ENCODE measurements around the gene SRD5A1.

SRD5A1 gene

GRCh38 chr5:6682239-6682638, 49.0 kb downstream of the SRD5A1 start:
- DNase-seq (ENCODE audit: low read depth, low spot score): no peak
- TF ChIP-seq ZNF274 (IDR thresholded peaks at IDR 0.05; ENCODE audit: low read depth, low read length) (no peak), SUZ12 (IDR thresholded peaks at IDR 0.05; ENCODE audit: extremely low read depth, insufficient read depth, insufficient read length) (no peak), YY1 (IDR thresholded peaks at IDR 0.05; ENCODE audit: insufficient read depth, insufficient read length) (no peak)
- no peaks in the 10 kb centered on the region for H3K36me3 ChIP-seq (ENCODE audit: insufficient read depth, insufficient read length, low read length)

GRCh38 chr5:6683241-6683640, 50.0 kb downstream of the SRD5A1 start:
- H3K27me3 ChIP-seq (ENCODE audit: insufficient read depth, insufficient read length): peaks cover 29% of the 10 kb centered on the region
- H3K9me3 ChIP-seq (ENCODE audit: insufficient read depth, low read length): no peaks in the 10 kb centered on the region
- no peak overlapping the region for H3K4me3 ChIP-seq (ENCODE audit: insufficient read length, low read depth)
- no peak overlapping the region for H3K9ac ChIP-seq (ENCODE audit: insufficient read length, low read depth)
- no peaks in the 10 kb centered on the region for H3K36me3 ChIP-seq (ENCODE audit: insufficient read depth, insufficient read length, low read length)
- no peaks in the 10 kb centered on the region for H3K4me1 ChIP-seq (ENCODE audit: insufficient read depth, insufficient read length)
- TF ChIP-seq ZNF274 (IDR thresholded peaks at IDR 0.05; ENCODE audit: low read depth, low read length) (no peak), YY1 (IDR thresholded peaks at IDR 0.05; ENCODE audit: insufficient read depth, insufficient read length) (no peak), SUZ12 (IDR thresholded peaks at IDR 0.05; ENCODE audit: extremely low read depth, insufficient read depth, insufficient read length) (no peak)
- DNase-seq (ENCODE audit: low read depth, low spot score): no peak

More at GRCh38 chr5:6682239-6682638, 49.0 kb downstream of the SRD5A1 start:
- no peaks in the 10 kb centered on the region for H3K4me1 ChIP-seq (ENCODE audit: insufficient read depth, insufficient read length)
- H3K4me3 ChIP-seq (ENCODE audit: insufficient read length, low read depth): no peak overlapping the region
- H3K9me3 ChIP-seq (ENCODE audit: insufficient read depth, low read length): no peaks in the 10 kb centered on the region
- H3K9ac ChIP-seq (ENCODE audit: insufficient read length, low read depth): no peak overlapping the region
- peaks cover 19% of the 10 kb centered on the region for H3K27me3 ChIP-seq (ENCODE audit: insufficient read depth, insufficient read length)

DNA sequence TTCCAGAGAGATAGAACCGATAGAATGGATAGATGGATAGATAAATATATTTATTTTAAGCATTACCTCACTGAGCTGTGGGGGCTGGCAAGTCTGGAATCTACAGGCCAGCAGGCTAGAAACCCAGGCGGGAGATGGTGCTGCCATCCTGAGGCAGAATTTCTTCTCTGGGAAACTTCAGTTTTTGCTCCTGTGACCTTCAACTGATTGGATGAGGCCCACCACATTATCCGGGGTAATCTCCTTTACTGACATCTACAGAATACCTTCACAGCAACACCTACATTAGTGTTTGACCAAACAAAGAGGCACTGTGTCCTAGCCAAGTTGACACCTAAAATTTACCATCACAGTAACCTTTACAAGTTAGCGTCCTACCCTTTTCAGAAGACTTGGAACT, 50.8 kb downstream of the SRD5A1 start:
- TF ChIP-seq ZNF274 (IDR thresholded peaks at IDR 0.05; ENCODE audit: low read depth, low read length): no peak
- Histone ChIP-seq H3K27me3 (ENCODE audit: insufficient read depth, insufficient read length) (peaks cover 34% of the 10 kb centered on the region), H3K36me3 (ENCODE audit: insufficient read depth, insufficient read length, low read length) (no peaks in the 10 kb centered on the region), H3K9me3 (ENCODE audit: insufficient read depth, low read length) (no peaks in the 10 kb centered on the region), H3K9ac (ENCODE audit: insufficient read length, low read depth) (no peak overlapping the region), H3K4me1 (ENCODE audit: insufficient read depth, insufficient read length) (no peaks in the 10 kb centered on the region), H3K4me3 (ENCODE audit: insufficient read length, low read depth) (no peak overlapping the region)
- no peak for DNase-seq (ENCODE audit: low read depth, low spot score)

DNA sequence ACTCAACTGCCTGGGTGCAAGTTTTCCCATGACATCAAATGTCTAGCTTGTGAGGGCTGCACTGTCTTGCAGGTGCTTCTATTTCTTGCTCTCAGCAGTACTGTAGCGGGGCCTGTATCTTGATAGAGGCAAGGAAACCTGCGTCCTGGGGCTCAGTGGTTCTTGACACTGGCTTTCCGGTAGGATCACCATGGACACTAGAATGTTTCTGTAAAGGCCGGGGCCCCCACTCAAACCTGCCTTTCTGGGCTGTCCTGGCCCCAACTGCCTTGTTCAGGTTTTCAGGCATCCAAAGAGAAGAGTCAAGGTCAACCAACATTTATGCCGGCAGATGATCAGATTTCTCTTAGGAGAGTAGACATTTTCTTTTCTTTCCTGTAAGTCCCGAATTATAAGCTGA, 53.3 kb downstream of the SRD5A1 start:
- no peak overlapping the region for H3K4me3 ChIP-seq (ENCODE audit: insufficient read length, low read depth)

DNA sequence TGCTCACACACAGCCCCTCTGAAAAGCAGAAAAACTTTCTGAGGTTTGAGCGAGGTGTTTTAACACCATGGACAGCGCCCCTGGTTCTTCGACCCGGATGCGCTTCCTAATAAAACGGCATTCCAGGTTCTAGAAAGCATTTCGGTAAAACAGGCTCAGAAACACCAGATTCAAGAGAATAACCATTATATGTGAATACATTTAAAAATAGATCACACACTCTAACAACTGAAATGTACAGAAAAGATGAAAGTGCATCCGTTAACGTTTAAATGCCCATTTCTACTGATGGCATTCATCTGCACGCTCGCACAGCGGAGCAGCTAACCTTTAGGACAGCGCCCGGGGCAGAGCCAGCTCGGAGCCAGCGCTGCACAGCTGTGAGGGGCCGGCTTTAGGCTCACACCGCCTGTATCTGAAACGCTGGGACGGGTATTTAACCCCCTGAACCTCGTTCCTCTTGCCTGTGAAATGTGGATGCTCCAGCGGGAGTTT, 53.7 kb downstream of the SRD5A1 start:
- Histone ChIP-seq H3K4me3 (ENCODE audit: insufficient read length, low read depth) (peak overlapping the region; percentile 9), H3K9me3 (ENCODE audit: insufficient read depth, low read length) (no peaks in the 10 kb centered on the region), H3K4me1 (ENCODE audit: insufficient read depth, insufficient read length) (no peaks in the 10 kb centered on the region), H3K36me3 (ENCODE audit: insufficient read depth, insufficient read length, low read length) (no peaks in the 10 kb centered on the region), H3K27me3 (ENCODE audit: insufficient read depth, insufficient read length) (peaks cover 34% of the 10 kb centered on the region), H3K9ac (ENCODE audit: insufficient read length, low read depth) (peak overlapping the region; percentile 10)
- TF ChIP-seq SUZ12 (IDR thresholded peaks at IDR 0.05; ENCODE audit: extremely low read depth, insufficient read depth, insufficient read length): no peak
- no peak for TF ChIP-seq YY1 (IDR thresholded peaks at IDR 0.05; ENCODE audit: insufficient read depth, insufficient read length)
- TF ChIP-seq ZNF274 (IDR thresholded peaks at IDR 0.05; ENCODE audit: low read depth, low read length): no peak
- peak; percentile 36 for DNase-seq (ENCODE audit: low read depth, low spot score)

More for the DNA sequence above, 53.3 kb downstream of the SRD5A1 start:
- Histone ChIP-seq H3K27me3 (ENCODE audit: insufficient read depth, insufficient read length) (peaks cover 34% of the 10 kb centered on the region), H3K4me1 (ENCODE audit: insufficient read depth, insufficient read length) (no peaks in the 10 kb centered on the region), H3K36me3 (ENCODE audit: insufficient read depth, insufficient read length, low read length) (no peaks in the 10 kb centered on the region), H3K9me3 (ENCODE audit: insufficient read depth, low read length) (no peaks in the 10 kb centered on the region), H3K9ac (ENCODE audit: insufficient read length, low read depth) (no peak overlapping the region)
- DNase-seq (ENCODE audit: low read depth, low spot score): no peak
- TF ChIP-seq YY1 (IDR thresholded peaks at IDR 0.05; ENCODE audit: insufficient read depth, insufficient read length): no peak
- TF ChIP-seq SUZ12 (IDR thresholded peaks at IDR 0.05; ENCODE audit: extremely low read depth, insufficient read depth, insufficient read length): no peak
- no peak for TF ChIP-seq ZNF274 (IDR thresholded peaks at IDR 0.05; ENCODE audit: low read depth, low read length)

- Histone ChIP-seq H3K4me3 (ENCODE audit: insufficient read length, low read depth) (no peak overlapping the region), H3K9ac (ENCODE audit: insufficient read length, low read depth) (peak overlapping the region; percentile 10), H3K27me3 (ENCODE audit: insufficient read depth, insufficient read length) (peaks cover 34% of the 10 kb centered on the region), H3K9me3 (ENCODE audit: insufficient read depth, low read length) (no peaks in the 10 kb centered on the region), H3K4me1 (ENCODE audit: insufficient read depth, insufficient read length) (no peaks in the 10 kb centered on the region), H3K36me3 (ENCODE audit: insufficient read depth, insufficient read length, low read length) (no peaks in the 10 kb centered on the region)
- TF ChIP-seq SUZ12 (IDR thresholded peaks at IDR 0.05; ENCODE audit: extremely low read depth, insufficient read depth, insufficient read length) (no peak), YY1 (IDR thresholded peaks at IDR 0.05; ENCODE audit: insufficient read depth, insufficient read length) (no peak), ZNF274 (IDR thresholded peaks at IDR 0.05; ENCODE audit: low read depth, low read length) (no peak)
- DNase-seq (ENCODE audit: low read depth, low spot score): no peak
These were observed 54.3 kb downstream of the SRD5A1 start for GRCh38 chr5:6687505-6687904.

GRCh38 chr5:6692906-6693305, 59.7 kb downstream of the SRD5A1 start:
- DNase-seq (ENCODE audit: low read depth, low spot score): no peak
- H3K4me3 ChIP-seq (ENCODE audit: insufficient read length, low read depth): no peak overlapping the region
- H3K36me3 ChIP-seq (ENCODE audit: insufficient read depth, insufficient read length, low read length): no peaks in the 10 kb centered on the region
- no peak for TF ChIP-seq YY1 (IDR thresholded peaks at IDR 0.05; ENCODE audit: insufficient read depth, insufficient read length)
- no peak for TF ChIP-seq ZNF274 (IDR thresholded peaks at IDR 0.05; ENCODE audit: low read depth, low read length)
- TF ChIP-seq SUZ12 (IDR thresholded peaks at IDR 0.05; ENCODE audit: extremely low read depth, insufficient read depth, insufficient read length): no peak
- H3K27me3 ChIP-seq (ENCODE audit: insufficient read depth, insufficient read length): peaks cover 9% of the 10 kb centered on the region
- no peaks in the 10 kb centered on the region for H3K9me3 ChIP-seq (ENCODE audit: insufficient read depth, low read length)
- H3K9ac ChIP-seq (ENCODE audit: insufficient read length, low read depth): no peak overlapping the region
- no peaks in the 10 kb centered on the region for H3K4me1 ChIP-seq (ENCODE audit: insufficient read depth, insufficient read length)
